Breast epithelium (tissue), 4 donors: ENCODE measurements around the gene TGFBI. TPM values are rescaled to one million over a fixed set of nuclear protein-coding genes. Genes with fewer than 3 reads are reported as not detected.
A peak's percentile ranks its signal among the peaks of the same experiment; 100 is the strongest.

ENCODE experiments used
- DNase-seq, 2 donors: peaks; one replicate each; pipeline ENCODE4 v3.0.0-alpha.2; 2019; ENCODE audit warnings: low spot score in 2 of 2
- H3K27ac ChIP-seq, 2 donors: fragments of 200-600 bp; sonication (generic) in 1 of 2; one replicate each; pipeline ENCODE4 v1.5.1; 2016 to 2019; ENCODE audit warnings: mild to moderate bottlenecking in 1 of 2
- H3K27me3 ChIP-seq, 2 donors: fragments of 200-600 bp; sonication (generic) in 1 of 2; one replicate each; pipeline versions ENCODE4 v1.5.1 to v1.6.0; 2017 to 2019; ENCODE audit warnings: control low read depth in 1 of 2, mild to moderate bottlenecking in 1 of 2
- H3K36me3 ChIP-seq: fragments of 200-600 bp; one replicate; pipeline ENCODE4 v1.5.1; 2019
- H3K4me1 ChIP-seq, 2 donors: fragments of 200-600 bp; sonication (generic); one replicate each; pipeline ENCODE4 v1.5.1; 2016 to 2019; ENCODE audit warnings: control low read depth in 1 of 2
- H3K4me3 ChIP-seq, 3 donors: fragments of 200-600 bp; sonication (generic); 1 replicate in 2 of 3; 2 replicates in 1 of 3; pipeline ENCODE4 v1.5.1; 2016 to 2019; ENCODE audit warnings: mild to moderate bottlenecking in 3 of 3, moderate library complexity in 2 of 3
- H3K9me3 ChIP-seq, 2 donors: fragments of 200-600 bp; sonication (generic) in 1 of 2; one replicate each; pipeline ENCODE4 v1.5.1; 2016 to 2019; ENCODE audit warnings: control low read depth in 1 of 2
- POLR2A ChIP-seq: fragments of 450-650 bp; IDR thresholded peaks from one replicate; pipeline ENCODE4 v1.6.1; 2016; ENCODE audit warnings: antibody characterized with exemption, mild to moderate bottlenecking, moderate library complexity
- POLR2AphosphoS5 ChIP-seq, 3 donors: sonication (generic); formaldehyde crosslinking; IDR thresholded peaks; one replicate each; pipeline ENCODE4 v1.6.1; 2017; ENCODE audit warnings: antibody characterized with exemption in 3 of 3
- intact Hi-C: fragments of 100-400 bp; cut with DNase I; formaldehyde crosslinking; loops from one replicate; pipeline ENCODE4 v1.15.1; 2023; ENCODE audit warnings: low total_unique reads
- total RNA-seq, 3 donors: library from RNA; depleted of rRNA; stranded (reverse); fragments of >200 nt; gene quantifications; one replicate each; pipeline ENCODE4 v1.1.0, GENCODE V29; 2016
- TF ChIP-seq, protein P1 (sequence below), 3 donors: fragments of 450-650 bp; IDR thresholded peaks; one replicate each; pipeline ENCODE4 v1.5.1; 2016 to 2017; ENCODE audit warnings: antibody characterized with exemption in 3 of 3, mild to moderate bottlenecking in 3 of 3, moderate library complexity in 3 of 3

The TGFBI gene
- total RNA-seq, 3 donors from 2014 or later, result 40.4 to 145 (median 45.2) TPM

DNA sequence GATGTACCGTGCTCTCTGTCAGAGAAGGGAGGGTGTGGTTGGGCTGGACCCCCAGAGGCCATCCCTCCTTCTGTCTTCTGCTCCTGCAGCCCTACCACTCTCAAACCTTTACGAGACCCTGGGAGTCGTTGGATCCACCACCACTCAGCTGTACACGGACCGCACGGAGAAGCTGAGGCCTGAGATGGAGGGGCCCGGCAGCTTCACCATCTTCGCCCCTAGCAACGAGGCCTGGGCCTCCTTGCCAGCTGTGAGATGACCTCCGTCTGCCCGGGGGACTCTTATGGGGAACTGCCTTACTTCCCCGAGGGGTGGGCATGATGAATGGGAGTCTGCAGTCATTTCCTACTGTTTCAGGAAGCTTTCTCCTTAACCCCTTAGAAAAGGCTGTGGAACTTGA, 17.5 kb downstream of the TGFBI start:
- Histone ChIP-seq H3K27ac (no peak overlapping the region), H3K4me3 (no peak overlapping the region), H3K9me3 (no peaks in the 10 kb centered on the region), H3K27me3 (no peaks in the 10 kb centered on the region), H3K4me1 (no peaks in the 10 kb centered on the region), H3K36me3 (no peaks in the 10 kb centered on the region)
- TF ChIP-seq, protein P1, sequence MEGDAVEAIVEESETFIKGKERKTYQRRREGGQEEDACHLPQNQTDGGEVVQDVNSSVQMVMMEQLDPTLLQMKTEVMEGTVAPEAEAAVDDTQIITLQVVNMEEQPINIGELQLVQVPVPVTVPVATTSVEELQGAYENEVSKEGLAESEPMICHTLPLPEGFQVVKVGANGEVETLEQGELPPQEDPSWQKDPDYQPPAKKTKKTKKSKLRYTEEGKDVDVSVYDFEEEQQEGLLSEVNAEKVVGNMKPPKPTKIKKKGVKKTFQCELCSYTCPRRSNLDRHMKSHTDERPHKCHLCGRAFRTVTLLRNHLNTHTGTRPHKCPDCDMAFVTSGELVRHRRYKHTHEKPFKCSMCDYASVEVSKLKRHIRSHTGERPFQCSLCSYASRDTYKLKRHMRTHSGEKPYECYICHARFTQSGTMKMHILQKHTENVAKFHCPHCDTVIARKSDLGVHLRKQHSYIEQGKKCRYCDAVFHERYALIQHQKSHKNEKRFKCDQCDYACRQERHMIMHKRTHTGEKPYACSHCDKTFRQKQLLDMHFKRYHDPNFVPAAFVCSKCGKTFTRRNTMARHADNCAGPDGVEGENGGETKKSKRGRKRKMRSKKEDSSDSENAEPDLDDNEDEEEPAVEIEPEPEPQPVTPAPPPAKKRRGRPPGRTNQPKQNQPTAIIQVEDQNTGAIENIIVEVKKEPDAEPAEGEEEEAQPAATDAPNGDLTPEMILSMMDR (IDR thresholded peaks at IDR 0.05), result no peak
- no peak for TF ChIP-seq POLR2A
- intact Hi-C loops, result no loop called here
- DNase-seq, result no peak

- no peak for TF ChIP-seq POLR2A
- no peak for TF ChIP-seq POLR2AphosphoS5 (IDR thresholded peaks at IDR 0.05)
- TF ChIP-seq, protein P1 (IDR thresholded peaks at IDR 0.05), result no peak
- H3K4me1 ChIP-seq, result no peaks in the 10 kb centered on the region
- no peaks in the 10 kb centered on the region for H3K27me3 ChIP-seq
- H3K9me3 ChIP-seq, result no peaks in the 10 kb centered on the region
- no peak for DNase-seq
- no peak overlapping the region for H3K27ac ChIP-seq
- H3K36me3 ChIP-seq, result no peaks in the 10 kb centered on the region
- no peak overlapping the region for H3K4me3 ChIP-seq
- intact Hi-C loops, result no loop called here
These were observed 19.1 kb downstream of the TGFBI start for GRCh38 chr5:136047858-136048257.

- TF ChIP-seq, protein P1 (IDR thresholded peaks at IDR 0.05), result no peak
- TF ChIP-seq POLR2AphosphoS5 (IDR thresholded peaks at IDR 0.05), result no peak
- TF ChIP-seq POLR2A, result no peak
- no peaks in the 10 kb centered on the region for H3K4me1 ChIP-seq
- H3K36me3 ChIP-seq, result no peaks in the 10 kb centered on the region
- H3K27me3 ChIP-seq, result no peaks in the 10 kb centered on the region
- intact Hi-C loops, result no loop called here
- no peaks in the 10 kb centered on the region for H3K9me3 ChIP-seq
- no peak overlapping the region for H3K27ac ChIP-seq
- no peak overlapping the region for H3K4me3 ChIP-seq
- DNase-seq, result no peak
These were observed 20.2 kb downstream of the TGFBI start for GRCh38 chr5:136048966-136049365.

DNA sequence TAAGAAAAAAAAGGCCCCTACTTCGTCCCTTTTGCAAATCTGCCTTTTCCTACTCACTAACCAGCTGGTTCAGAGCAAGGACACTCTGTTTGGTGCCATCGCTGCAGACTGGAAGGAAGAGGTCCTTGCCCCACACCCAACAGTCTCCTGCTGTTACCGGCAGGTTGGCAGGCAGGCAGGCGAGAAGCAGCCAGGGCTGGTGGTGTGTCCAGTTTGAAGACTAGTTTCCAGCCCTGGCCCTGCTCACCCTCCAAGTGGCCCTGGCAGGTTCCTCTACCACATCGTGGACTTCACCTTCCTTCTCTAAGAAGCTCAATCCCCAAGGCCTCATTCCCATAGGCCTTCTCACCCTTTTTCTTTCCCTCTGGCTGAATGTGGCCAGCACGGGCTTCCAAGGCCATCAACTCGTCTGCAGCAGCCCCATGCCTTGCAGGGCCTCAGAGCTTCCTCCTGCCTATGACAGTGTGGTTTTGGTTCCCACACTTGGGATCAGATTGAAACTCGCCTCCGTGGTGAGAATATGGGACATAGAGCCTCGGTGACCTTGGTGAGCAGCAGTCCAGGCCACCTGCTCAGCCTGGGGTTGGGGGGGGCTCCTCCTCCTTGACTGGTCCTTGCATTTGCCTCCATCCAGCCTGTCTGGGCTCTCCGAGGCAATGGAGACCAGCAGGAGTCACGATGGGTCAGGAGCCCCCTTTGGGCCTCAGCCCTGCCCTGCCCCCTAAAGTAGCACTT, 22.9 kb downstream of the TGFBI start:
- DNase-seq, result no peak
- Histone ChIP-seq H3K4me3 (no peak overlapping the region), H3K27me3 (no peaks in the 10 kb centered on the region), H3K4me1 (no peaks in the 10 kb centered on the region), H3K9me3 (no peaks in the 10 kb centered on the region), H3K27ac (no peak overlapping the region), H3K36me3 (no peaks in the 10 kb centered on the region)
- intact Hi-C loops, result no loop called here
- TF ChIP-seq, protein P1 (IDR thresholded peaks at IDR 0.05), result no peak
- TF ChIP-seq POLR2A (no peak), POLR2AphosphoS5 (IDR thresholded peaks at IDR 0.05) (no peak)

DNA sequence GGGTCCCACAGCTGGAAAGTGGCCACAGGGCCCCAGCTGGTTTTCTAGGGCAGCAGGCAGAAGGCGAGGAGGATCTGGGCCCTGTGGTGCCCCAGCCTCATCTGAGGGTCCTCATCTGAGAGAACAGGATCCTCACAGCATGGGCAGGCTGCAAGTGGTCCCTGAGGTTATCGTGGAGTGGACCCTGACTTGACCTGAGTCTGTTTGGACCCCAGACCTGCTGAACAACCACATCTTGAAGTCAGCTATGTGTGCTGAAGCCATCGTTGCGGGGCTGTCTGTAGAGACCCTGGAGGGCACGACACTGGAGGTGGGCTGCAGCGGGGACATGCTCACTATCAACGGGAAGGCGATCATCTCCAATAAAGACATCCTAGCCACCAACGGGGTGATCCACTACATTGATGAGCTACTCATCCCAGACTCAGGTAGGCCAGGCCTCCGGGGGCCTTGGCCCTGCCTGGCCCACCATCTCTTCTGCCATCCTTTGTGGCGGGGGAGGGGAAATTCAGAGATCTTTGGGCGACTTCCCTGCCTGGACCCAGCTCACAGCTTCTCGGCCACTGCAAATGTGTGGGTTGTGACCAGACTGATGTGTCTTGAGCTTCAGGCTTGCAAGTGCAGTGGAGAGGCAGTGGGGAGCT, 24.0 kb downstream of the TGFBI start:
- H3K27ac ChIP-seq, result peak overlapping the region; percentile 69 to 88

More for the DNA sequence above, 24.0 kb downstream of the TGFBI start:
- TF ChIP-seq, protein P1 (IDR thresholded peaks at IDR 0.05), result no peak
- Histone ChIP-seq H3K4me3 (no peak overlapping the region), H3K9me3 (no peaks in the 10 kb centered on the region), H3K36me3 (no peaks in the 10 kb centered on the region), H3K27me3 (no peaks in the 10 kb centered on the region), H3K4me1 (no peaks in the 10 kb centered on the region)
- intact Hi-C loops, result no loop called here
- no peak for DNase-seq
